ENCODE measurements around the gene NEK1. TPM values are rescaled to one million over a fixed set of nuclear protein-coding genes. Genes with fewer than 3 reads are reported as not detected.
"Not testable (repeated sequence)": the region's sequence is repeated elsewhere in the genome, so short reads cannot be mapped to it uniquely, and the experiment has no call there.

Gene NEK1
- total RNA-seq, 1 donor from 2014 or later, result 17.3 TPM

GRCh38 chr4:169443748-169444147, 168.6 kb downstream of the NEK1 start:
- DNase-seq (ENCODE audit: low spot score), result no peak
- intact Hi-C loops (cut with DNase I), result no loop called here

- no peak for DNase-seq (ENCODE audit: low spot score)
- intact Hi-C loops (cut with DNase I), result no loop called here
Observed at GRCh38 chr4:169440446-169440845, 171.9 kb downstream of the NEK1 start.

- DNase-seq (ENCODE audit: low spot score), result no peak
- intact Hi-C loops (cut with DNase I), result no loop called here
Observed at GRCh38 chr4:169439244-169439643, 173.1 kb downstream of the NEK1 start.

- DNase-seq (ENCODE audit: low spot score), result no peak
- intact Hi-C loops (cut with DNase I), result no loop called here
Observed at GRCh38 chr4:169438057-169438480, 174.3 kb downstream of the NEK1 start.

DNA sequence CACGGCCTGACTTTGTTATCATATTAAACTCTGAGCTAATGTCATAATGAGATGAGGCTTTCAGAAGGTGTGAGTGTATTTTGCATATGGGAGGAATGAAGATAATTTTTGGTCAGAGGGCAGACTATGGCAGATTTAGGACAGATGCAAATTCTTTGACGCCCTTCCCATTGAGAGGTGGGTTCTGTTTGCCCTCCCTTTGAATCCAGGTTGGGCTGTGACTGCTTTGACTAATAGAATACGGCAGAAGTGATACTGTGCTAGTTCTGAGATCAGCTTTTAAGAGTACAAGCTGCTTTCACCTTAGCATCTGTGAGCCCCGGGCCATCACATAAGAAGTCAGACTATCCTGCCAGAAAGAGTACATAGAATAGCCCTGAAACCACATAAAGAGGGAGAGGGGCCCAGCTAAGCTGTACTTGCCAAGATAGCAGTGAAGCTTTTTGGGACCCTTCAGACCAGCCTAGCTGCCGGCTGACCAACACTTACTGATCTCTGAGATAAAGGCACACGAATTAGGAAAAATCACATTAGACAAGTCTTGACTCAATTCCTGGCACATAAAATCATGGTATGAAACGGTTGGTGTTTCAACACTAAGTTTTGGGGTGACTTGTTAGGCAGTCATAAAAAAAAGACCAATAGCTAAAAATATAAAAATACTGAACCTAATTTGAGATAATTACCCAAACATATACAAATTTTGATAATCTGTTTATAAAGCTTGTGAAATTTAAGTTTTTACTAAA, 174.9 kb downstream of the NEK1 start:
- no peak for DNase-seq (ENCODE audit: low spot score)
- intact Hi-C loops (cut with DNase I), result no loop called here

- intact Hi-C loops (cut with DNase I), result no loop called here
- no peak for DNase-seq (ENCODE audit: low spot score)
Observed at GRCh38 chr4:169436734-169437133, 175.6 kb downstream of the NEK1 start.

DNA sequence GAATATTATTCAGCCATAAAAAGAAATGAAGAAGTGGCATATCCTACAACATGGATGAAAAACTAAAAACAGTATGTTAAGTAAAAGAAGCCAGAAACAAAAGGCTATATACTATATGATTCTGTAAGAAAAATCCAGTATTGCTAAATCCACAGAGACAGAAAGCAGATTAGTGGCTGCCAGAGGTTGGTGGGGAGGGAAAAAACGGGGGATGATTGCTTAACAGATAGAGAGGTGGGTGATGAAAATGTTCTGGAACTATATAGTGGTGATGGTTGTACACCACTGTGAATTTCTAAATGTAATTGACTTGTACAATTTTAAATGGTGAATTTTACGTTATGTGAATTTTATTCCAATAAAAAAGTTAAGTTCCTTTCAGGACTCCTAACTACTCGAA, 184.0 kb downstream of the NEK1 start:
- no peak for DNase-seq (ENCODE audit: low spot score)
- intact Hi-C loops (cut with DNase I), result no loop called here

GRCh38 chr4:169427727-169428126, 184.7 kb downstream of the NEK1 start:
- not testable (repeated sequence) for DNase-seq (ENCODE audit: low spot score)

GRCh38 chr4:169420291-169420690, 192.1 kb downstream of the NEK1 start:
- intact Hi-C loops (cut with DNase I), result no loop called here
- no peak for DNase-seq (ENCODE audit: low spot score)

More at GRCh38 chr4:169427727-169428126, 184.7 kb downstream of the NEK1 start:
- intact Hi-C loops (cut with DNase I), result not testable (repeated sequence)

DNA sequence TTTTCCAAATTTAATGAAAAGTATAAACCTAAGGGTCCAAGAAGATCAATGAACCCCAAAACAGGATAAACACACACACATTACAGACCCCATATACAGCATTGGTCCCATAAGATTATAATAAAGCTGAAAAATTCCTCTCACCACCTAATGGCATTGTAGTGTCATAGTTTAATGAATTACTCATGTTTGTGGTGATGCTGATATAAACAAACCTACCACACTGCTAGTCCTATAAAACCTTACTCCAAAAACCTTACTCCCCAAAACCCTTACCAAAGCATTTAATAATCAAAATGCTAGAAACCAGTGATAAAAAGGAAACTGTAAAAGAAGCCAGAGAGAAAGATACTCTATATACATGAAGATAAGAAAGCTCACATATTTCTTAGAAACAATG, 193.5 kb downstream of the NEK1 start:
- DNase-seq (ENCODE audit: low spot score), result no peak
- intact Hi-C loops (cut with DNase I), result no loop called here

DNA sequence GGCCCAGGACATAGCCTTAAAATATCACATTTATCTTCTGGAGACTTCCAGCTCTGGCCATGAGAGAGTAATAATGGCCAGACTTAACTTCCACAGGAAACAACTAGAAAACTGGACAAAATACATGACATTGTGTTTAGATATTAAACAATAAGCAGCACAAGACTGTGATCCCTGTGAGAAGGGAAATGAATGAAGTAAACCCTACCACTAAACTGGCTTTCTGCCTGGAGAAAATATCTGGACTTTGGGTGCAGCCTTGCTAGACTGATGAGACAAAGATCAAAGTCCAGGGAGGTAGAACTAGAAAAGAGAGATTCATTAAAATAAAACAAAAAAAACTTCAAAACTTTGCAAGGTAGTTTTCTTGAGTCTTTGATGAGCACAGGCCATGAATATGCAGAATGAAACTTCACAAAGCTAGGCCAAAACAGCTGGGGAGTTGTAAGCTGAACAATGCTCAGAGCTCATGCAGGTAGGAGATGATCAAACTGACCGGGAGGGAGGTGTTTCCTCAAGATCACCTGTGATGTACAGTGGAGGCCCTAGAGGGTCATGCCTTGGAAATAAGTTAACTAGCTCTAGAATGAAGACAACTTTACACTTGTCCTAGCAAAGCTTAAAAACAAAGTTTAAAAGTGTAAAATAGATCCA, 194.6 kb downstream of the NEK1 start:
- intact Hi-C loops (cut with DNase I), result no loop called here
- DNase-seq (ENCODE audit: low spot score), result no peak

DNA sequence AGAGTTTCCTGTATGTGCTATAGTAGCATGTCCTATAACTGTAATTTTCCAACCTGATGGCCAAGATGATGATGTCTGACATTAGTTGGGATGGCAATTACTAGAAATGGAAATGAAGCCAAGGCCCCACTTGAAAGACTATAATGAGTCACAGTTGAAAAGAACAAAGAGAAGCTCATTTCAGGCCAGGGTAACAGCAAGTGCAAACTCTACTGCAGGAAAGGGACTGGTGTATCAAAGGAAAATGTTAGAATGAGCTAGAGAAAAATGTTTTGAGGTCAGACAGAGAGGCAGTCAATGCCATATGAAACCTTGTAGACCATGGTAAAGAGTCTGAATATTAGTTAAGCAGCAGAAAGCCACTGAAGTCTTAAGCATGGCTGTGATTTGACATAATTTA, 195.4 kb downstream of the NEK1 start:
- no peak for DNase-seq (ENCODE audit: low spot score)
- intact Hi-C loops (cut with DNase I), result no loop called here

- no peak for DNase-seq (ENCODE audit: low spot score)
- intact Hi-C loops (cut with DNase I), result no loop called here
Observed at GRCh38 chr4:169416461-169416860, 195.9 kb downstream of the NEK1 start.

DNA sequence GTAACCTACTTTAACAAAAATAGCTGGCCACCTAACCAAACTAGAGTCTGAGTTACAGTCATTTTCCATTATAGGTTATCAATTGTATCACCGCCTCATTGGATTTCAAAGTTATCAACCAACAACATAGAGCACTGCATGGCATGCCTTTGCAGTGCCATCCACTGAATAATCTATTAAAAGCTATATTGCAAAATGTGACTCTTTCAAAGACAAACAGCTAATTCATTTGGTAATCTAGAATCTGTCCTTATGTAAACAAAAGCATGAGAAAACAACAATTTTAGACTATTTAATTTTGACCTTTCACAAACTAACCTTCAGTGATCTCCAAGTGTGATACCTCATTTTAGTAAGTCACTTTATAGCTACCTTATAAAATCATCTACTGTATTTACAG, 197.5 kb downstream of the NEK1 start:
- no peak for DNase-seq (ENCODE audit: low spot score)
- intact Hi-C loops (cut with DNase I), result no loop called here

DNA sequence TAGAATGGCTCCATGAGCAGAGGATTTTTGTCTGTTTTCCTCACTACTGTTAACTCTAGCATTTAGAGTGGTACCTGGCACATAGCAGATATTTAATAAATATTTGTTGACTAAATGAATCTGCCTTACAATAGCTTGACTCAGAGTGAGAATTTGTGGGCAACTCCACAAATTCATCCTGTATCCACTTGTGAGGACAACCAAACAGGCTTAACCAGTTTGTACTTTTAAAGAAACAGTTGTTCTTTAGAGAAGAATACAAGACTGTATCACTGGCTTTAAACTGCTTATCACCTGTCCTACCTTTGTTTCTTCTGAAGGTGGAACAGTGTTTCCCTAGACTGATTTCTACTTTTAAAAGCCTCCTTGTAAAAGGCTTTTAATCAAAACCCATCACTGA, 200.3 kb downstream of the NEK1 start:
- intact Hi-C loops (cut with DNase I), result no loop called here
- no peak for DNase-seq (ENCODE audit: low spot score)

DNA sequence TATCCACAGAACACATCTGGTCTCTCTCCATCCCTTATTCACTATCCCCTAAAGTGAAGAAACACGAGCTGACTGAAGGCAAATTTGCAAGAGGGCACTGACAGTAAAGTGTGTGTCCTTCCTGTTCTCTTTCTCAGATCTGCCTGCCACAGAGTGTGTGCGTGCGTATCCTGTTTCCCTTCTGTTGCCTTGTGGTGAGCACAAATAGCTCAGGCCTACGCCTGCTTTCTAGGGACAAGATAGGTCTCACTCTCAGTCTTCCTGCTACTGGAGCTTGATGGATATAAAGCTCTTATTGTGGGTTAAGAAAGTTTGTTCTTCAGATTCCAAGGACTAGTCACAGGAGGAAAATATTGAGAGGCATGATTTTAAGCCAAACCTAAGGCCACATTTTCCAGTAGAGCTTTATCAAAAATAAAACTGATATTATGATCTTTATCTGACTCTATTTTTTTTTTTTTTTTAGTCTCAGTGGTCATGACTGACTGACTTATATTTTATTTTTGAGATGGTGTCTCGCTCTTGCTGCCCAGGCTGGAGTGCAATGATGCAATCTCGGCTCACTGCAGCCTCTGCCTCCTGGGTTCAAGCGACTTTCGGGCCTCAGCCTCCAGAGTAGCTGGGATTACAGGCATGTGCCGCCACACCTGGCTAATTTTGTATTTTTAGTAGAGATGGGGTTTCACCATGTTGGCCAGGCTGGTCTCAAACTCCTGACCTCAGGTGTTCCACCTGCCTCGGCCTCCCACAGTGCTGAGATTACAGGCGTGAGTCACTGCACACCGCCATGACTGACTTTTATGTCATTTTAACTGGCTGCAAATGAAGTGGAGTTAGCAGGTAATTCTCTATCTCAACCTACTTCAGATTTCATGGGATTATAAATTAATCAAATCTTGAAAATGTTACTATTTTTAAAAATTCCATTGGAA, 201.3 kb downstream of the NEK1 start:
- DNase-seq (ENCODE audit: low spot score), result no peak

DNA sequence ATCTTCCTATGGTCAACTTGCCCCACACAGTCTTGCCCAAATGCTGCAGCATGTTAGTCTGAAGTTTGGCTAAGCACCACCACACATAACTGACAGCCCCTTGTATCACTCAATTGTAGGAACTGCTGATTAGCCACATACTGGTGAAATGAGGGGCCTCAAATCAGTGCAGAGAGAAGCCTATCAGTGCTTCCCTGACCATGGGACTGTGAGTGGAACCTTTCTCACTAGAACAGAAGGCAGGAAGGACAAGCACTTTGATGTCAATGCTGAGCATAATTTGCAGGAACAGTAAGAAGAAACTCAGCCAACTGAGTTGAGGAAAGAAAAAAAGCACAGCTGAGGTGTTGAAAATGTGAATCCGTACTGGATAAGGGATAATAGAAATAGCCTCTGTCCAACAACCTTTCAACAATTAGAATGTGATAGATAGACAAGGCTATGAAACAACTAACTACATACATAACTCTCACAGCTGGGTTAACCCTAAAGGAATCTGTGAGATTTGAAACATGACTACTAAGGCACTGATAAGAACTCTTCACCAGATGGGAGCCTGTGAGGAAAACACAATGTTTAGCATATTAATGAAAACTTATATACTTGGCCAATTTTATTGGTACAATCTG, 205.1 kb downstream of the NEK1 start:
- DNase-seq (ENCODE audit: low spot score), result no peak
- intact Hi-C loops (cut with DNase I), result no loop called here

More for the DNA sequence above, 201.3 kb downstream of the NEK1 start:
- intact Hi-C loops (cut with DNase I), result no loop called here

DNA sequence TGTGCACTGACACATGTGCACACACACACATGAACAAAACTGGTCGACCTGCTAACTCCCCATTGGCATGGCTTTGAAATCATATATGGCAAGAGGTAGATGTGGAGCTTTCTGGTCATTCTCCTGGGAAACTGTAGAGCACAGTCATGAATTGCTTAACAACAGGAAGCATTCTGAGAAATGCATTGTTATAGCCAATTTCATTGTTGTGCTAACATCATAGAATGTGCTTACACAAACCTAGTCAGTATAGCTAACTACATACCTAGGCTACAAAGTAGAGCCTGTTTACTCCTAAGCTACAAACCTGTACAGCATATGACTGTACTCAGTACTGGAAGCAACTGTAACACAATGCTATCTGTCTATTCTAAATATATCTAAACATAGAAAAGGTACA, 207.4 kb downstream of the NEK1 start:
- intact Hi-C loops (cut with DNase I), result no loop called here

DNA sequence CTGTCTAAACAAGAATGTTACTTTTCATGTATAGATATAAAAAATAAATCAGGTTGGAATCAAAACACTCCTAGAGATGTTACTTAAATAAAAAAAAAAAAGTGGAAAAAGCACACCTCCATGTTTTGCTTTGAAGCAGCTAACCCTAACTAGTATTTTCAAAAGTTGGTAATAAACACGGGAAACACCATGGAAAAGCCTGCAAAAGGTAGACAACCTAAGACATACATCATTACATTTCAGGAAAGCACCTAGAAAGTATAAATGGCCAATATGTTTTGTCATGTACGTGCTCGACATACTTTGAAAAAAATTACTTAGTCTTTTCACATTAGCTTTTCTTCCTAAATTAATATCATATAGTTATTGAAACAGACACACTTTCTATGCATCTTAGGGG, 211.6 kb downstream of the NEK1 start:
- intact Hi-C loops (cut with DNase I), result no loop called here
- DNase-seq (ENCODE audit: low spot score), result no peak

More for the DNA sequence above, 207.4 kb downstream of the NEK1 start:
- DNase-seq (ENCODE audit: low spot score), result no peak

Data from cardiac septum (tissue), 1 donor.